ENCODE measurements around the gene SLC38A10. TPM values are rescaled to one million over a fixed set of nuclear protein-coding genes. Genes with fewer than 3 reads are reported as not detected.

The SLC38A10 gene
- total RNA-seq, 1 experiment from 2014 or later, result 75.1 TPM

DNA sequence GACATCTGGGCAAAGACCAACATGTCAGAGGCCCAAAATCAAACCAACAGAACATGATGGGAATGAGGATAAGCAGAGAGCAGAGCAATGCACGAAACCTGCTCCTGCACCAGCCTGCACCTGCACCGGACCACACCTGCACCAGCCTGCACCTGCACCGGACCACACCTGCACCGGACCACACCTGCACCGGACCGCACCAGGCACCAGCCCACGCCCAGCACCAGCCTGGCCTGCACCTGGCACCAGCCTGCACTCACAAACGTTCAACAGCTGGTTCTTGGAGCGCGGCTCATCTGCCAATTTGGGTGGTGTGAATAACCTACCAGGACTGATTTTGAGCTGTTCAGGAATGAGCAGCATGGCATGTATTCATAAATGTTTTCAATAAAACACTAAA lies 90.5 kb downstream of the SLC38A10 start:
- Histone ChIP-seq H3K9me3 (ENCODE audit: low read depth, low read length, poor library complexity, severe bottlenecking) (no peaks in the 10 kb centered on the region), H3K4me1 (ENCODE audit: insufficient read depth, low read length, poor library complexity, severe bottlenecking) (peaks cover 22% of the 10 kb centered on the region), H3K27ac (ENCODE audit: low read depth, low read length, poor library complexity, severe bottlenecking) (no peak overlapping the region), H3K27me3 (replicated peaks; ENCODE audit: insufficient read depth, low read depth, low read length, poor library complexity) (no peaks in the 10 kb centered on the region), H3K4me3 (ENCODE audit: low read depth, low read length, poor library complexity, severe bottlenecking) (no peak overlapping the region), H3K36me3 (ENCODE audit: insufficient read depth, low read length, poor library complexity, severe bottlenecking) (no peaks in the 10 kb centered on the region)
- DNase-seq (ENCODE audit: low spot score), result no peak
- intact Hi-C loops (cut with micrococcal nuclease; ENCODE audit: unreplicated experiment), result no loop called here
- ChIA-PET POLR2A (ENCODE audit: low non-redundant PET) (no interaction called here), CTCF (no interaction called here)
- BruUV-seq (replicated peaks), result no TSS peak
- no peak for TF ChIP-seq EZH2 (IDR thresholded peaks at IDR 0.05; ENCODE audit: borderline replicate concordance, low read depth, low read length, poor library complexity, severe bottlenecking)
- TF ChIP-seq, protein P1, sequence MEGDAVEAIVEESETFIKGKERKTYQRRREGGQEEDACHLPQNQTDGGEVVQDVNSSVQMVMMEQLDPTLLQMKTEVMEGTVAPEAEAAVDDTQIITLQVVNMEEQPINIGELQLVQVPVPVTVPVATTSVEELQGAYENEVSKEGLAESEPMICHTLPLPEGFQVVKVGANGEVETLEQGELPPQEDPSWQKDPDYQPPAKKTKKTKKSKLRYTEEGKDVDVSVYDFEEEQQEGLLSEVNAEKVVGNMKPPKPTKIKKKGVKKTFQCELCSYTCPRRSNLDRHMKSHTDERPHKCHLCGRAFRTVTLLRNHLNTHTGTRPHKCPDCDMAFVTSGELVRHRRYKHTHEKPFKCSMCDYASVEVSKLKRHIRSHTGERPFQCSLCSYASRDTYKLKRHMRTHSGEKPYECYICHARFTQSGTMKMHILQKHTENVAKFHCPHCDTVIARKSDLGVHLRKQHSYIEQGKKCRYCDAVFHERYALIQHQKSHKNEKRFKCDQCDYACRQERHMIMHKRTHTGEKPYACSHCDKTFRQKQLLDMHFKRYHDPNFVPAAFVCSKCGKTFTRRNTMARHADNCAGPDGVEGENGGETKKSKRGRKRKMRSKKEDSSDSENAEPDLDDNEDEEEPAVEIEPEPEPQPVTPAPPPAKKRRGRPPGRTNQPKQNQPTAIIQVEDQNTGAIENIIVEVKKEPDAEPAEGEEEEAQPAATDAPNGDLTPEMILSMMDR (conservative IDR thresholded peaks at IDR 0.05; ENCODE audit: low read depth, low read length), result no peak

DNA sequence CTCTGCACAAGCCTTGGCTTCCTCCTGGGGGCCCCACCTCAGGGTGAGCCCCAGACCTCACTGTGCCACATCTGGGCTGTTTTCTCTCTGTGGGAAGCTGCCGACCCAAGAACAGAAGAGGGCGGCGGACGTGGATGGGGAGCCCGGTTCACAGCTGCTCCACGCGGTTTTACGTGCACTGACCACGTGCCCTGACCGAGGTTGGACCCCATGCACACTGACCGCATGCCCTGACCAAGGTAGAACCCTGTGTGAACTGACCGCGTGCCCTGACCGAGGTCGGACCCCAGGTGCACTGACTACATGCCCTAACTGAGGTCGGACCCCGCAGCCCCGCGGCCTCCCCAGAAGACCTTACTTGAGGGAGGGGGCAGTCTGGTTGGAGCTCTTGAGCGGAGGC lies 92.0 kb downstream of the SLC38A10 start:
- H3K36me3 ChIP-seq (ENCODE audit: insufficient read depth, low read length, poor library complexity, severe bottlenecking), result no peaks in the 10 kb centered on the region
- H3K9me3 ChIP-seq (ENCODE audit: low read depth, low read length, poor library complexity, severe bottlenecking), result no peaks in the 10 kb centered on the region
- ChIA-PET POLR2A (ENCODE audit: low non-redundant PET) (no interaction called here), CTCF (no interaction called here)
- BruUV-seq (replicated peaks), result no TSS peak
- H3K27ac ChIP-seq (ENCODE audit: low read depth, low read length, poor library complexity, severe bottlenecking), result no peak overlapping the region
- no peak overlapping the region for H3K4me3 ChIP-seq (ENCODE audit: low read depth, low read length, poor library complexity, severe bottlenecking)
- peaks cover 22% of the 10 kb centered on the region for H3K4me1 ChIP-seq (ENCODE audit: insufficient read depth, low read length, poor library complexity, severe bottlenecking)
- intact Hi-C loops (cut with micrococcal nuclease; ENCODE audit: unreplicated experiment), result no loop called here
- no peak for DNase-seq (ENCODE audit: low spot score)
- H3K27me3 ChIP-seq (replicated peaks; ENCODE audit: insufficient read depth, low read depth, low read length, poor library complexity), result no peaks in the 10 kb centered on the region
- TF ChIP-seq, protein P1 (conservative IDR thresholded peaks at IDR 0.05; ENCODE audit: low read depth, low read length), result no peak
- no peak for TF ChIP-seq EZH2 (IDR thresholded peaks at IDR 0.05; ENCODE audit: borderline replicate concordance, low read depth, low read length, poor library complexity, severe bottlenecking)

DNA sequence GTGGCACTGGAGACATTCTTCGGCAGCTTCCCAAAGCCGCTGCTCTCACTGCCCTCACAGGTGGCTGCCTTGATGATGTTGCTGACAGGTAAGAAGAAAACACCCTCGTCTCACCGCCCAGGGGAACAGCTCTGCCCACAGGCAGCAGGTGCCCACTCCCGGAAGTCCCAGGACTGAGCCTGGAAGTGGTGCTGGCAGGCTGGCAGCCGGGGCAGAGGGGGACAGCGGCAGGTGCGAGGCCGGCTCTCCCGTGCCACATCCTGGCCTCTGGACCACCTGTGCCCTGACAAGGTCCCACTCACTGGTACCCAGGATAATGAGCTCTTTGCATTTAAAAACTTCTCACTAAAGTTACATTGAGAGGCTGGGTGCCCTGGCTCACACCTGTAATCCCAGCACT lies 92.8 kb downstream of the SLC38A10 start:
- Histone ChIP-seq H3K4me3 (ENCODE audit: low read depth, low read length, poor library complexity, severe bottlenecking) (no peak overlapping the region), H3K9me3 (ENCODE audit: low read depth, low read length, poor library complexity, severe bottlenecking) (no peaks in the 10 kb centered on the region), H3K27me3 (replicated peaks; ENCODE audit: insufficient read depth, low read depth, low read length, poor library complexity) (no peaks in the 10 kb centered on the region), H3K4me1 (ENCODE audit: insufficient read depth, low read length, poor library complexity, severe bottlenecking) (peaks cover 18% of the 10 kb centered on the region), H3K27ac (ENCODE audit: low read depth, low read length, poor library complexity, severe bottlenecking) (no peak overlapping the region), H3K36me3 (ENCODE audit: insufficient read depth, low read length, poor library complexity, severe bottlenecking) (no peaks in the 10 kb centered on the region)
- no peak for TF ChIP-seq EZH2 (IDR thresholded peaks at IDR 0.05; ENCODE audit: borderline replicate concordance, low read depth, low read length, poor library complexity, severe bottlenecking)
- TF ChIP-seq, protein P1 (conservative IDR thresholded peaks at IDR 0.05; ENCODE audit: low read depth, low read length), result no peak
- DNase-seq (ENCODE audit: low spot score), result no peak
- intact Hi-C loops (cut with micrococcal nuclease; ENCODE audit: unreplicated experiment), result no loop called here
- ChIA-PET CTCF (no interaction called here), POLR2A (ENCODE audit: low non-redundant PET) (no interaction called here)
- BruUV-seq (replicated peaks), result no TSS peak
